OCI-LY7 (cell line): ENCODE data around the gene FTO. TPM values are rescaled to one million over a fixed set of nuclear protein-coding genes. Genes with fewer than 3 reads are reported as not detected.

Experiments used
- BruUV-seq: library from RNA; stranded (reverse); fragments of 400-500 nt; replicated peaks from 2 replicates; lab custom pipeline; 2021; lab: Mats Ljungman, UMichigan
- CTCF ChIA-PET: fragments of 300-600 bp; sonication (Branson Sonifier 250); formaldehyde crosslinking; loops from one replicate; lab custom pipeline; 2022; ENCODE audit warnings: antibody characterized with exemption; ENCODE audit not compliant: unreplicated experiment; lab: Charles Lee
- POLR2A ChIA-PET: fragments of 300-600 bp; sonication (Branson Sonifier 250); formaldehyde crosslinking; loops from one replicate; lab custom pipeline; 2022; ENCODE audit warnings: antibody characterized with exemption; lab: Charles Lee
- DNase-seq: peaks from one replicate; pipeline ENCODE4 v3.0.0-alpha.2; 2015; ENCODE audit warnings: low spot score
- H2AFZ ChIP-seq: fragments of 200-600 bp; sonication (generic), shearing (Covaris generic); 2 replicates; pipeline ENCODE4 v1.6.1; 2014; ENCODE audit warnings: mild to moderate bottlenecking, antibody characterized with exemption, low read length, moderate library complexity
- H3K27ac ChIP-seq: fragments of 200-600 bp; sonication (generic); 2 replicates; pipeline ENCODE4 v1.5.1; 2014; ENCODE audit warnings: mixed run types, low read depth, mild to moderate bottlenecking, moderate library complexity, low read length, inconsistent platforms; ENCODE audit not compliant: poor library complexity, severe bottlenecking
- H3K36me3 ChIP-seq: fragments of 200-600 bp; sonication (generic); 2 replicates; pipeline ENCODE4 v1.6.1; 2014; ENCODE audit warnings: mild to moderate bottlenecking, antibody characterized with exemption, low read length, moderate library complexity, mixed read lengths; ENCODE audit not compliant: insufficient read depth
- H3K4me1 ChIP-seq: fragments of 200-600 bp; sonication (generic); 2 replicates; pipeline ENCODE4 v1.5.1; 2014; ENCODE audit warnings: mild to moderate bottlenecking, low read length; ENCODE audit not compliant: insufficient read depth, poor library complexity, severe bottlenecking
- H3K4me2 ChIP-seq: fragments of 200-600 bp; sonication (generic); 2 replicates; pipeline ENCODE4 v1.6.1; 2014; ENCODE audit warnings: mild to moderate bottlenecking, low read length
- H3K4me3 ChIP-seq: fragments of 200-600 bp; sonication (generic); 2 replicates; pipeline ENCODE4 v1.5.1; 2014; ENCODE audit warnings: mild to moderate bottlenecking, low read depth, low read length; ENCODE audit not compliant: poor library complexity, severe bottlenecking
- H3K79me2 ChIP-seq: fragments of 200-600 bp; sonication (generic); 2 replicates; pipeline ENCODE4 v1.6.1; 2016; ENCODE audit warnings: low read depth, mild to moderate bottlenecking, low read length, moderate library complexity, mixed read lengths; ENCODE audit not compliant: insufficient read depth
- H3K9me2 ChIP-seq: fragments of 200-600 bp; sonication (generic); 2 replicates; pipeline ENCODE4 v1.6.1; 2016; ENCODE audit warnings: mild to moderate bottlenecking, low read length, mixed read lengths; ENCODE audit not compliant: insufficient read depth
- H3K9me3 ChIP-seq: fragments of 200-600 bp; sonication (generic); 2 replicates; pipeline ENCODE4 v1.6.1; 2014; ENCODE audit warnings: mild to moderate bottlenecking, mixed run types, low read length, mixed read lengths
- H4K20me1 ChIP-seq: fragments of 200-600 bp; sonication (generic); 2 replicates; pipeline ENCODE4 v1.6.1; 2014; ENCODE audit warnings: mild to moderate bottlenecking, antibody characterized with exemption, low read length, moderate library complexity, mixed read lengths; ENCODE audit not compliant: insufficient read depth
- CTCF ChIP-seq: fragments of 200-600 bp; sonication (generic); conservative IDR thresholded peaks from 2 replicates; pipeline ENCODE4 v1.5.1; 2014; ENCODE audit warnings: mild to moderate bottlenecking, antibody characterized with exemption, low read length, moderate library complexity, mixed read lengths
- EZH2phosphoT487 ChIP-seq: fragments of 200-600 bp; sonication (generic); IDR thresholded peaks from 2 replicates; pipeline ENCODE4 v1.6.1; 2018; ENCODE audit warnings: low read depth, borderline replicate concordance, mild to moderate bottlenecking, mixed run types, antibody characterized with exemption, low read length, moderate library complexity, mixed read lengths
- intact Hi-C: fragments of 100-400 bp; cut with micrococcal nuclease; formaldehyde crosslinking; loops from one replicate; pipeline ENCODE4 v1.10.0; 2022; ENCODE audit not compliant: unreplicated experiment
- total RNA-seq, 2 experiments: library from RNA; depleted of rRNA in 1 of 2; stranded (reverse); fragments of >200 nt in 1 of 2; shearing (Covaris generic) in 1 of 2; gene quantifications; 2 replicates each; pipeline ENCODE4 v1.2.3, GENCODE V29; 2014 to 2022

The FTO gene
- total RNA-seq, 2 experiments from 2014 or later: 57.1 to 68.0 TPM

- H3K4me2 ChIP-seq: no peak overlapping the region
- no peak overlapping the region for H3K27ac ChIP-seq
- intact Hi-C loops: no loop called here
- H3K36me3 ChIP-seq: no peaks in the 10 kb centered on the region
- no peak overlapping the region for H2AFZ ChIP-seq
- CTCF ChIA-PET: no interaction called here
- H3K9me2 ChIP-seq: no peaks in the 10 kb centered on the region
- POLR2A ChIA-PET: no interaction called here
- no peaks in the 10 kb centered on the region for H3K79me2 ChIP-seq
- BruUV-seq: no TSS peak
- H3K9me3 ChIP-seq: no peaks in the 10 kb centered on the region
- no peak overlapping the region for H3K4me3 ChIP-seq
- no peak for TF ChIP-seq EZH2phosphoT487
- TF ChIP-seq CTCF: no peak
- no peak for DNase-seq
- no peaks in the 10 kb centered on the region for H3K4me1 ChIP-seq
- H4K20me1 ChIP-seq: no peaks in the 10 kb centered on the region
These were observed 114.0 kb downstream of the FTO start for GRCh38 chr16:53817812-53818550.

- Histone ChIP-seq H3K4me2 (no peak overlapping the region), H3K4me3 (no peak overlapping the region), H3K9me3 (no peaks in the 10 kb centered on the region), H3K36me3 (0 out of 2 replicates have a peak, but pooled peaks cover 3% of the 10 kb centered on the region), H2AFZ (no peak overlapping the region), H3K79me2 (no peaks in the 10 kb centered on the region), H3K4me1 (no peaks in the 10 kb centered on the region), H3K9me2 (no peaks in the 10 kb centered on the region), H3K27ac (no peak overlapping the region), H4K20me1 (no peaks in the 10 kb centered on the region)
- intact Hi-C loops: no loop called here
- CTCF ChIA-PET: no interaction called here
- BruUV-seq: no TSS peak
- POLR2A ChIA-PET: interaction anchor here (0.6 kb wide), 1 partner anchor 205 kb away, joined by 3 read pairs; no protein-coding TSS in a partner anchor
- no peak for DNase-seq
- TF ChIP-seq CTCF: no peak
- no peak for TF ChIP-seq EZH2phosphoT487
These were observed 117.5 kb downstream of the FTO start for GRCh38 chr16:53821487-53821886.
